Mucosa of stomach (tissue), 1 donor: ENCODE measurements around the gene GALNT2.

ENCODE experiments used
- H3K27me3 ChIP-seq: one replicate; pipeline ENCODE4 v1.7.0; 2013; ENCODE audit warnings: mild to moderate bottlenecking, low read length; ENCODE audit not compliant: control insufficient read depth, insufficient read depth
- H3K36me3 ChIP-seq: one replicate; pipeline ENCODE4 v1.7.0; 2013; ENCODE audit warnings: low read length; ENCODE audit not compliant: control insufficient read depth, insufficient read depth
- H3K4me1 ChIP-seq: one replicate; pipeline ENCODE4 v1.7.0; 2013; ENCODE audit warnings: mild to moderate bottlenecking, low read length; ENCODE audit not compliant: control insufficient read depth, insufficient read depth
- H3K4me3 ChIP-seq: one replicate; pipeline ENCODE4 v1.7.0; 2013; ENCODE audit warnings: low read length
- H3K9ac ChIP-seq: one replicate; pipeline ENCODE4 v1.7.0; 2013; ENCODE audit warnings: mild to moderate bottlenecking, low read length, moderate library complexity
- H3K9me3 ChIP-seq: one replicate; pipeline ENCODE4 v1.7.0; 2013; ENCODE audit warnings: mild to moderate bottlenecking, low read length, moderate library complexity; ENCODE audit not compliant: control insufficient read depth
- donor health status: Pancreatic carcinoma.

GALNT2 gene

GRCh38 chr1:230189341-230189740 lies 122.3 kb downstream of the GALNT2 start:
- no peak overlapping the region for H3K9ac ChIP-seq
- H3K27me3 ChIP-seq, result no peaks in the 10 kb centered on the region
- no peaks in the 10 kb centered on the region for H3K36me3 ChIP-seq
- no peaks in the 10 kb centered on the region for H3K9me3 ChIP-seq
- no peak overlapping the region for H3K4me3 ChIP-seq
- peaks cover 24% of the 10 kb centered on the region for H3K4me1 ChIP-seq

DNA sequence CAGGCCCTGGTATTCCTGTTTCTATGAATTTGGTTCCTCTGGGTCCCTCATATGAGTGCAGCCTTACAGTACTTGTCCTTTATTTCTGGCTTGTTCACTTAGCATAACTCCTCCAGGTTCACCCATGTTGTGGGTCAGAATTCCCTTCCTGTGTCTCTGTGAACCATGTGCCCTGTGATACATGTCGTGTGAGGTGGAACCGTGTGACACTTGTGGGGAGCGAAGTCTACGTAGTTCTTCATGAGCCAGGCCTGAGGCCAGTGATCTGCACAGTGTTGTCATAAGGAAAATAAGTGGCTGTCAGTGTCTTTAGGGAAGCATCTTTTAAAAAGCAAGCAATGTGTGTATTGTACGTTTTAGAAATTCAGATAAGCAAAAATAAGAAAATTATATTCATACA lies 122.8 kb downstream of the GALNT2 start:
- H3K4me3 ChIP-seq, result no peak overlapping the region
- H3K36me3 ChIP-seq, result no peaks in the 10 kb centered on the region
- no peak overlapping the region for H3K9ac ChIP-seq
- no peaks in the 10 kb centered on the region for H3K9me3 ChIP-seq
- no peaks in the 10 kb centered on the region for H3K27me3 ChIP-seq
- H3K4me1 ChIP-seq, result peaks cover 23% of the 10 kb centered on the region

DNA sequence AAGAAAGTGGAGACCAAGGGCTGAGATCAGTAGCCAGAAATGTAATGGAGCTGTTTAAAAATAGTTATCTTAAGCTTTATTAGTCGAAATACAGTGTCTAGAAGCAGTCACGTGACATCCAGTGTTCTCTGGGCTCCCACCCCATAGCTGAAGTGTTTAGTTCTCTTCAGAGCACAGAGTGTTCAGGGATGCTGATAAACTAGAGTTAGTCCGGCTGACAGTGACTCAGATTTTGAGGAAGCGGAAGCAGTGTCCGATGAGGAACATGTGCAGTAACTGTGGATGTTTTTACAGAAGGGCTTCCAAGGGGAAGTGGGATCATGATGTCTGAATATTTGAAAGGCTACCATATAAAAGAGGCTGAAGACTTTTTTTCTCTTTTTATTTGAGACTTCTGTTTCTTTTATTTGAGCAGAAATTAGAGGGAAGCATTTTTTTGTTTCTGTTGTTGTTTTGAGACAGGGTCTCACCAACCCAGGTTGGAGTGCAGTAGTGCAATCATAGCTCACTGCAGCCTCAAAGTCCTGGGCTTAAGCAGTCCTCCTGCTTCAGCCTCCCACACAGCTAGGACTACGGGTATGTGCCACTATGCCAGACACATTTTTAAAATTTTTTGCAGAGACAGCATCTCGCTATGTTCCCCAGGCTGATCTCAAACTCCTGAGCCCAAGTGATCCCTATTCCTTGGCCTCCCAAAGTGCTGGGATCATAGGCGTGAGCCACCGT lies 124.2 kb downstream of the GALNT2 start:
- Histone ChIP-seq H3K4me1 (peaks cover 9% of the 10 kb centered on the region), H3K9ac (no peak overlapping the region), H3K27me3 (no peaks in the 10 kb centered on the region)

DNA sequence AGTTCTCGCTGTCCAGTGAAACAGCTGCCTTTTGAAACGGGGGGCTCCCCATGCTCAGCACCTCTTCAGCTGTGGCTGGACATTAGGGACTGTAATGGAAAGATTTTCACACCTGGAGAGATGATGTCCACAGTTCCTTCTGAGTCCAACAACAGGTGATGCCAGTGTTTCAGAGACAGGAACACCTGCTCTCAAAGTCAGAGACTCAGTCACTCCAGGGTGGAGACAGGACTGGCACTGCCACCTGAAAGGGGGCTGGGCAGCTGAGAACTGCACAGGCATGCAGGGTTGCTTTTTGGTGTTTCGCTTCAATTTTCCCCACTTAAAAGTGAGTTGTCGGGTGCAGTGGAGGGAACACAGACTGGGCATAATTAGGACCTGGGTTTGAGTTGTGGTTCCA lies 124.8 kb downstream of the GALNT2 start:
- Histone ChIP-seq H3K27me3 (no peaks in the 10 kb centered on the region), H3K4me3 (no peak overlapping the region), H3K36me3 (no peaks in the 10 kb centered on the region), H3K4me1 (peaks cover 5% of the 10 kb centered on the region), H3K9ac (no peak overlapping the region), H3K9me3 (no peaks in the 10 kb centered on the region)

More for the DNA sequence above, 124.2 kb downstream of the GALNT2 start:
- Histone ChIP-seq H3K36me3 (no peaks in the 10 kb centered on the region), H3K4me3 (no peak overlapping the region), H3K9me3 (no peaks in the 10 kb centered on the region)

GRCh38 chr1:230194525-230194924 lies 127.5 kb downstream of the GALNT2 start:
- no peaks in the 10 kb centered on the region for H3K9me3 ChIP-seq
- H3K4me3 ChIP-seq, result no peak overlapping the region
- H3K36me3 ChIP-seq, result no peaks in the 10 kb centered on the region
- no peak overlapping the region for H3K9ac ChIP-seq
- peaks cover 21% of the 10 kb centered on the region for H3K4me1 ChIP-seq
- no peaks in the 10 kb centered on the region for H3K27me3 ChIP-seq

- Histone ChIP-seq H3K4me1 (peaks cover 23% of the 10 kb centered on the region), H3K4me3 (no peak overlapping the region), H3K9ac (no peak overlapping the region)
Measured at GRCh38 chr1:230195199-230195598, 128.2 kb downstream of the GALNT2 start.

DNA sequence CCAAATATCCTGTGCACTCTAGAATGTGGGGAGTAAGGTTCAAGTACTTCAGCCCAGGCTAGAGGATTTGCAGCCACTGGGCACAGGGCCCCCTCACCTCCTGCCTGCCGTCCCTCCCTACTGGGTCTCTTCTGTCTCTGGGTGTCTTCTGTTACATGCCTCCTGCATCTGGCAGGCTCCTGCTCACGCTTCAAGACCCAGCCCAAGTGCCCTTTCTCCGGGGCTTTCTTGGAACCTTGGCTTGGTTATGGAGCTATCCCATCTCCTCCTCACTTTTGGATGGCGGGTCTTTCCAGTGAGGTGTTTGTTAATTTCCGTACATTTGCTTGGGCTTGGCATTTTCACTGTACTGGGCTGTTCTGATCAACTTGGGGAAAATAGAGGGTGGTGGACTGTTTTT lies 129.0 kb downstream of the GALNT2 start:
- no peak overlapping the region for H3K9ac ChIP-seq
- no peaks in the 10 kb centered on the region for H3K27me3 ChIP-seq

More at GRCh38 chr1:230195199-230195598, 128.2 kb downstream of the GALNT2 start:
- Histone ChIP-seq H3K9me3 (no peaks in the 10 kb centered on the region), H3K36me3 (no peaks in the 10 kb centered on the region), H3K27me3 (no peaks in the 10 kb centered on the region)

GRCh38 chr1:230197644-230198567 lies 130.9 kb downstream of the GALNT2 start:
- no peak overlapping the region for H3K9ac ChIP-seq

More for the DNA sequence above, 129.0 kb downstream of the GALNT2 start:
- Histone ChIP-seq H3K4me3 (no peak overlapping the region), H3K36me3 (no peaks in the 10 kb centered on the region), H3K4me1 (peaks cover 23% of the 10 kb centered on the region), H3K9me3 (no peaks in the 10 kb centered on the region)

DNA sequence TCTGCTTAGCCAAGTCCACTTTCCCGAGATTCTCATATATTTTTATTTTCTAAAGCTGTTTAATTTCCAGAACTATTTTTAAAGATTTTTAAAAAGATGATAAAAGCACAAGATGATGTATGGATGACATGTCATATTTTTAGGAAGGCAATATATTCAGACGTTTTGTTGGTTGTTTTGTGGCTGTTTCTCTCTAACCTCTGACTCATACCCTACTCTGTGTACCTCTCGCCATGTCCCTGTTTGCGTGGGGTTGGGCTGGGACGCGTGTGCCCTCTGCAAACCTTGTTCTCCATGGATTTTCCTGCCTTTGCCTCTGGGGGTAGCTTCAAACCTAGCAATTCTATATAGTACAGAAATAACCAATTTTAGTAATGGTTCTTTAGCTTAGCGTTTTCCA lies 132.0 kb downstream of the GALNT2 start:
- H3K9me3 ChIP-seq, result no peaks in the 10 kb centered on the region
- no peaks in the 10 kb centered on the region for H3K36me3 ChIP-seq
- H3K9ac ChIP-seq, result no peak overlapping the region
- H3K4me3 ChIP-seq, result no peak overlapping the region
- no peaks in the 10 kb centered on the region for H3K27me3 ChIP-seq
- peaks cover 19% of the 10 kb centered on the region for H3K4me1 ChIP-seq

More at GRCh38 chr1:230197644-230198567, 130.9 kb downstream of the GALNT2 start:
- Histone ChIP-seq H3K4me3 (no peak overlapping the region), H3K9me3 (no peaks in the 10 kb centered on the region), H3K4me1 (peaks cover 19% of the 10 kb centered on the region), H3K27me3 (no peaks in the 10 kb centered on the region), H3K36me3 (no peaks in the 10 kb centered on the region)

GRCh38 chr1:230199554-230199953 lies 132.5 kb downstream of the GALNT2 start:
- no peak overlapping the region for H3K4me3 ChIP-seq
- no peaks in the 10 kb centered on the region for H3K36me3 ChIP-seq
- no peaks in the 10 kb centered on the region for H3K9me3 ChIP-seq
- H3K9ac ChIP-seq, result no peak overlapping the region
- H3K27me3 ChIP-seq, result no peaks in the 10 kb centered on the region
- peaks cover 21% of the 10 kb centered on the region for H3K4me1 ChIP-seq

DNA sequence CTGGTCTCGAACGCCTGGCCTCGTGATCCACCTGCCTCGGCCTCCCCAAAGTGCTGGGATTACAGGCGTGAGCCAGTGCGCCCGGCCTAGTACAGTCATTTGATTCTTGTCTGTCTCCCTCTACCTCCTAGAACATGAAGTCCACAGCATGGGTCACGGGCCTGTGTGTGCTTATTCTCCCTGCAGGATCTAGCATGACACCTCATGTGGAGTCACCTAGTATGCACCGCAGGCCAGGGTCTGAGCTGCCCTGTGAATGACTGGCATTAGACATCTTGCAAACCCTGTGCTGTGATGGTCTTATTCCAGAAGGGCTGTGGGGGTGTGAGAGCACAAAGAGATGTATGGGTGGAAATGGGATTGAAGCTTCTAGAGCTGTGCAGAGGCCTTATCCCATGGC lies 133.2 kb downstream of the GALNT2 start:
- Histone ChIP-seq H3K4me1 (peaks cover 29% of the 10 kb centered on the region), H3K4me3 (no peak overlapping the region), H3K27me3 (no peaks in the 10 kb centered on the region), H3K9me3 (no peaks in the 10 kb centered on the region), H3K36me3 (no peaks in the 10 kb centered on the region), H3K9ac (no peak overlapping the region)

- Histone ChIP-seq H3K9ac (no peak overlapping the region), H3K9me3 (no peaks in the 10 kb centered on the region), H3K4me3 (no peak overlapping the region)
Measured at GRCh38 chr1:230201445-230201844, 134.4 kb downstream of the GALNT2 start.

More at GRCh38 chr1:230201445-230201844, 134.4 kb downstream of the GALNT2 start:
- Histone ChIP-seq H3K4me1 (peaks cover 40% of the 10 kb centered on the region), H3K27me3 (no peaks in the 10 kb centered on the region), H3K36me3 (no peaks in the 10 kb centered on the region)
